HG02642 (cell line): ENCODE measurements around the gene FALEC.
"Not testable (repeated sequence)": the region's sequence is repeated elsewhere in the genome, so short reads cannot be mapped to it uniquely, and the experiment has no call there.

Source experiments
- ATAC-seq: cut with Tn5 transposase; IDR thresholded peaks from one replicate; pipeline ENCODE4 v1.9.1; 2021; ENCODE audit warnings: mild to moderate bottlenecking; ENCODE audit not compliant: unreplicated experiment, poor library complexity

FALEC gene

DNA sequence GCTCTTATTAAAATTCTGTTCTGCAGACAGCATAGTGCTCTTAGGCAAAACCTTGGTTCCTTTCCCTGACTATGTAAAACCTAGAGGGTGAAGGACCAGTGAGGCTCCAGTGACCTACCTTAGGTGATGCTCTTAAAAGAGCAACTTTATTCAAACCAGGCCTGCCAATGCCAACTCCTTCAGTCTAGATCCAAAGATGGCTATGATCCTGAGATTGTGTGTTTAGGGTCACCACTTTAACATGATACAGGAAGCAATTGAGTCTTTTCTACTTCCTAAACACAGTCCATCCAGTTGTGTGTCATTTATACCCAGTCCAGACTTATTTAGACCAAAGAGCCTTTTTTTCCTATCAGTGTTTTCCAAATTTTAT is 53.0 kb downstream of the FALEC start:
- no peak for ATAC-seq

DNA sequence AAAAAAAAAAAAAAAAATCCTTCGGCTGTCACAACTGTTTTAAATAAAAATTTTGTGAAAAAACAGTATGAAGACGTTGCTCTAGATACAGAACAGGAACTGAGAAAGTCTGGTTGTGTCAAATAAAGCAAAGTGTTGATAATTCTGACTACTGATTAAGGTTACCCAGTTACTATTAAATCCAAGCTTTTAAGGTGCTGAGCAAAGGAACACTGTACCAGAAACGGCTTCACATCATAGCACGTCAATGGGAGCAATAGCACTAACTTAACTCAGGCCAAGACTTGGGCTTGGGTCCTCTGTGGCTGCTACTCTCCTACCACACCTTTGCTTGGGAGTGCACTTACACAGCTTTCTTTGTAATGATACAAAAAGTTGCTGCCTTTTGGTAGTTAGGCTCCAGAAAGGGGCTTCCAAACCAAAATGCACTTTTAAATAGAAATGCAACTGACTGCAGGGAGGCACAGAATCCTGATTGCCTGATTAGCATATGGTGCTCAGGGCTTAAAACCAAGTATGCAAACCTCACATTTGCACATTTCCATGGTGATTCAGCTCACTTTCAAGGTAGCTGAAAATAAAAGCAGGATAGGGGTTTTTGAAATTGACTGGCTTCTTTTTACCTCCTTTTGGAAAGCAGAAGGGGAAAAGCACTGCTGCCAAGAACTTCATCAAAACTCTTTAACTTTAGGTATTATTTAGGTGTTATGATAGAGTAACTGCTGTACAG is 57.5 kb downstream of the FALEC start:
- no peak for ATAC-seq

DNA sequence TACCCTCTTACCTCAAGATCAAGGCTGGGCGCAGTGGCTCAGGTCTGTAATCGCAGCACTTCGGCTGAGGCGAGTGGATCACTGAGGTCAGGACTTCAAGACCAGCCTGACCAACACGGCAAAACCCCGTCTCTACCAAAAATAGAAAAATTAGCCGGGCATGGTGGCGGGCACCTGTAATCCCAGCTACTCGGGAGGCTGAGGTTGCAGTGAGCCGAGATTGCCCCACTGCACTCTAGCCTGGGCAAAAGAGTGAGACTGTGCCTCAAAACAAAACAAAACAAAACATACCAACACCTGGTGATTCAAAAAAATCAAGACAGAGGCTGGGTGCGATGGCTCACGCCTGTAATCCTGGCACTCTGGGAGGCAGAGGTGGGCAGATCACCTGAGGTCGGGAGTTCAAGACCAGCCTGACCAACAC is 58.1 kb downstream of the FALEC start:
- ATAC-seq, result not testable (repeated sequence)

DNA sequence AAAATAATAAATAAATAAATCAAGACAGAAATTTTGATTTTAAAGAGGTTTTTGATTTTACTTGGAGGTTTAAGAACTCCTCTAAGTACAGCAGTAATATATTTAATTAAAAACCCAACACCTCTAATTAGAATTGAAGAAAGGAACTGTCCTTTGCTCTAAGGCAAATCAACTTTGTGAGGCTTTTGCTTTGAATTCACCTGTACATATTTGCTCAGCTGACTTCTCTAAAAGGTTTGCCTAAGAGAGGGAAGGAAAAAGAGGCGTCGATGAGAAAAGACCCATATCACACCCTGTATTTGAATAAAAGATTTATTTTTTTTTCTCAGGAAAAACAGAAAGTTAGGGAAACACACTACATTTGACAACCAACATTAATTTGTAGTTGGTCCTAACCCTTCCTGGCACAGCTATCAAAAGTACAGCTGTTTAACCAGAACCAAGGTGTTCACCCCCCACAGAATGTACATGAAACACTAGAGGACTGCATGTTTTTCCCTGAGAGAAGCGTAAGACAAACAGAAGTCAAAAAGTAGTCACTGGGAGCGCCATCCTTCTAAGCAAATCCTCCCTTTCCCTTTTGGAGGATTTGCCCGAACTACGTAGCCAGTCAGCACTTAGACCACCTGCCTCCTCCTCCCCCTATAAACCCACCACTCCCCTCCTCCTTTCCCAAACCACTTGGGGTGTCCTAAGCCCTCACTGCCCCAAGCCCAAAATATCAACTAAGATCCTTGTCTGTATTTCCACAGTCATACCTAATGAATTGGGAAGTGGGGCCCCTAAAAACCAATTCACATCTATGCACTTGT is 58.9 kb downstream of the FALEC start:
- no peak for ATAC-seq

DNA sequence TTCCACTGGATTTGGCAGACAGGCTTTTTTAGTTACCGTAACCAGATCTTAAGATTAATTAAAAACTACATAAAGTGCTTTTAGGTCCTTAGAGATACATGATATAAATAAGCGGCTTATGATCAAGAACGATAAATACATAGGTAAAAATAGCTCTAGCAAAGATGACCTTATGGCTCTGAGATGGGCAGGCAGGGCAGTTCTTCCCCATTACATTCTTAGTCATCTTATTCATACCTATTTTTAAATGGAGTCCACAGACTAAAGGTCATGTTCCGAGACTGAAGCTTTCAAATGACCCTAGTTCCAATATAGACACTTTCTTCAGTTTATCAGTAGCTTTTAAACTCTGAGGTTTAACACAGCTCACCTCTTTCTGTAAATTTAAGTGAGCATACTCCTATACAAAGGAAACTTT is 59.5 kb downstream of the FALEC start:
- no peak for ATAC-seq

DNA sequence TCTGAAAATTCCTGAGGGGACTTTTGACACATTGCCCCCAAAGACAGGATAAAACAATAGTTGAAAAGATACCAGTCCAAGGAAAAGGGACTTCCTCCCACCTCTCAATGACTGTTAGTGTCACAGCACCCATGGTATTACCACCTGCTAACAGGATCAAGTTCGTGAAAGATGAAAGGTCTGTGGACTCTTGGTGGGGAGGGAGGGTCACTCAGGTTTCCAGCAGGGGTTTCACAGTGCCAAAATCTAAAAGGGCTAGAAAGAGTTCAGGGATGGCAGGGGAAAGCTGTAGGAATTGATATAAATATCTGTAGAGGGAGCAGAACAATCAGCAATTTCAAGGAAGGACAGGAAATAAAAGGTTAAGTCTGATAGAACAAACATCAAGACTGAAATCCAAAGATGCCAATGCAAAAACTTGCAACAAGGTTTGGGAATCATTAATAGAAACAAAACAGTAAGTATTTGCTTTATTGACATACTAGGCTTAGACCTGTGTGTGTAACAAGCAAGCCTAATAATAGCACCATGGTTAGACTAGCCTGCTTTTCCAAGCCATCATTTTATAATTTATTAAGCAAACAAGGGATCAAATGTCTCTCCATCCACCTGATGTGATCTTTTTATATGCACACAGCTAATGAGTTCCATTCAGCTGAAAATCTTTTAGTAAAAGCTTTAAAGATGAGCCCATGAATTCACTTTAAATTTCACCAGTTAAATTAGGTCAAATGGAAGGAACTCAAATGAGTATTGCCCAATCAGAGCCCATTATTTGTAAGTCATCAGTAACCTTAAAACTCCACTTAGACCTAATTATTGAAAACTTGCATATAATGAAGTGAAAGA is 60.2 kb downstream of the FALEC start:
- ATAC-seq, result no peak

DNA sequence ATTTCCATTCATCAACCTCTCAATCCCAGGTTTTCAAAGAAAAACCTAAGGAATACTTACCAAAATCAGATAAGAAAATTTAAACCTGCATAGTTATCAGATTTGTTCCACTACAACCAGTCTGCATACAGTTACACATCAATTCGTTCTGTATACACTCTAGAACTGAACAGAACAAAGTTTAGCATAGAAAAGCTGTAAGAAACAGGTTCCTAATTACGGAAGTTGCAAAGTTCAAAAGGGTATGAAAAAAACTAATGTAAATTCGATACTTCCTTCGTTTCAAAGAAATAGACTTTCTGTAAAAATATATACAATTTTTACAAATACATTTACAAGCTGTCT is 60.8 kb downstream of the FALEC start:
- no peak for ATAC-seq

DNA sequence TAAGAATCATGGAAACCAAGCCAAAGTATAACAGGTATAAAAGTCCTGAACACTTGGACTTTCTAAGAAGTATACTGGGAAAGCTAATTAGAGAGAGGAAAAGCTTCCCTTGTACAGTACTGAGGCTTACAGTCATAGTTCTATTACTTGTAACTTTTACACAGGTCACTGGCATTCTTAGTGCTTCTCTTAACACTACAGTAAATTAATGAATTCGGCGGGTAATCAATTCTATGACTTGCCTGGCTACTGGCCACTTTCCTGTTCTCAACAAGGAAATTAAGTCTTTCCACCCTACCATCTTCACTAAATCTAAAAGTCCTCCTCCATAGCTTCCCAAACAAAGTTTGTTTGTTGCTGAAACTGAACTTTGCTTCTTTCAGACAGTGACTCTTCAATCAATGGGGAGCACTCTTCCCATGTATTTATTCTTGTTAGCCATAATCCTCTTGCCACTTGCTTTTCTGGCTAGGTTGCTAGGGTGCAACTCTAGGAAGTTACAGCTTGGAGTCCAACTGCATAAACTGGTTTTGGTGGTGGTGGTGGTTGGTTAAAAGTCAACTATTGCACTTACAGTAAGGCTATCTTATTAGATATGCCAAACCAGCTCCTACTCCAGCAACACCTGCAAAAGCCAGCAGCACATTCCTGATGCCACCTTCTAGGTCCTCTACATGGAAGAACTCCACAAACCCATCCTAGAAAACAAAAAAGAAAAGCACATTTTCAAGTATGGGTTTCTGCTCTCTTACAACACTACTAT is 61.4 kb downstream of the FALEC start:
- no peak for ATAC-seq

DNA sequence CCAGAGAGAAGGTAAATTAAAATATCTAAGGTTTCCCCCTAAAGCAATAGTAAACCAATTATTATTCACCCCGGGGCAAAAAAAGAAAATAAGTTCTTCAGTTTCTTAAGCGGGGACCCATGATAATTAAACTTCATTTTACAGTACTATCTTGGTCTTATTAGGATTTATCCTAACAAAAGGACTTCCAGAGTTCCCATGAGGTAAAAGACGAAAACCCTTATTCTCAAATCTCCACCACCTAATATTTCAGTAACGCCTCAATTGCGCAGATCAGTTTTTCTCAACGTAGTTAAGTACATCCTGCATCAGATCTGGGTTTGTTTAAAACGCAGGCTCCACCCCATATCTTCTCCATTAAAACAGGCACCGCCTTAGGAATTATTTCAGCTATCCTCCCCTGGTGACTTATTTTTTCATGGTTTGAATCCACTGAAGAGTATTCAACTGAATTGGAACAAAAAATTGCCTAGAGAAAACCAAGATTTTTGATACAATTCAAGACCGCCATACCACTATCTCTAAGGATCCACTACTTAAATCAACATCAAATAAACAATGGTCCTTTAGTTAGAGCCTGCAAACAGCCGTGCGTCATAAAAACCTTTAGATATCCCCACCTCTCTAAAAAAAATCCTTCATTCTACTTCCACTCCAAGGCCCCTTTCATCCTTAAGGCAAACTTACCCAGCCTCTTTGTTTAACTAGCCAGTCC is 62.2 kb downstream of the FALEC start:
- ATAC-seq, result no peak

DNA sequence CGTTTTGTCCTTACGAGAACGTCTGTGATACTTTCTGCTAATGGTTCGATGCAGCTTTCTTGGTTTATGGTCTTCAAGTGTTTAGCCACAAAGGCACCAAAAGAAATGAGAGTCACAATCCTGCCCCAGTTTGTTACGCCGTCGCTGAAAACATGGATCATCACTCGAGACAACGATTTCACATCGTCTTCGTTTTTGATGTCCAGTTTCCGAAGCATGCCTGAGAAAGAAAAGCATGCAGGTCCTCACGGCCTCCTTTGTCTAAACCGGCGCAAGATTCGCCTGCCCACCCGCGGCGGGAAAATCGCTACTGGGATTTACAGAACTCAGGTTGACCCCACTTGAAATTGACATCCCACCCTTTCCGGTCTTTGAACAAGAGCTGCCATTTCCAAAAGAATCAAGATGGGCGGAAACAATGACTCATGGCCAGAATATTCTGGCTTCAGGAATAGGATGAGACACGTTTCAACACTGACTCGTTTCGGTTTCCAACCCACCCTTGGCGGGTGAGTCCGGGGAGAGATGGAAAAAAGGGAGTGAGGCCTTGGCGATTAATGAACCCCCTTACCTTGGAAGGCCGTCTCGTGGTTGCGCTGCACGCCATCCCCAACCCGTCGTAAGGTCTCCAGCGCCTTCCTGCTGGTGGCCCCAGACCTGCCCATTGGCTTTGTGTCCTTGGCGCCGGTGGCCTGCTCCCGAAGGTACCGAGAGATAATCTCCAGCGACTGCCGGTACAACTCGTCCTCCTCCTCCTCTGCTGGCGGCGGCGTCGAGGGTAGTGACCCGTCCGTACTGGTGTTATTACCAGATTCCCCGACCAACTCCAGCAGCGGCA is 62.9 kb downstream of the FALEC start:
- no peak for ATAC-seq

DNA sequence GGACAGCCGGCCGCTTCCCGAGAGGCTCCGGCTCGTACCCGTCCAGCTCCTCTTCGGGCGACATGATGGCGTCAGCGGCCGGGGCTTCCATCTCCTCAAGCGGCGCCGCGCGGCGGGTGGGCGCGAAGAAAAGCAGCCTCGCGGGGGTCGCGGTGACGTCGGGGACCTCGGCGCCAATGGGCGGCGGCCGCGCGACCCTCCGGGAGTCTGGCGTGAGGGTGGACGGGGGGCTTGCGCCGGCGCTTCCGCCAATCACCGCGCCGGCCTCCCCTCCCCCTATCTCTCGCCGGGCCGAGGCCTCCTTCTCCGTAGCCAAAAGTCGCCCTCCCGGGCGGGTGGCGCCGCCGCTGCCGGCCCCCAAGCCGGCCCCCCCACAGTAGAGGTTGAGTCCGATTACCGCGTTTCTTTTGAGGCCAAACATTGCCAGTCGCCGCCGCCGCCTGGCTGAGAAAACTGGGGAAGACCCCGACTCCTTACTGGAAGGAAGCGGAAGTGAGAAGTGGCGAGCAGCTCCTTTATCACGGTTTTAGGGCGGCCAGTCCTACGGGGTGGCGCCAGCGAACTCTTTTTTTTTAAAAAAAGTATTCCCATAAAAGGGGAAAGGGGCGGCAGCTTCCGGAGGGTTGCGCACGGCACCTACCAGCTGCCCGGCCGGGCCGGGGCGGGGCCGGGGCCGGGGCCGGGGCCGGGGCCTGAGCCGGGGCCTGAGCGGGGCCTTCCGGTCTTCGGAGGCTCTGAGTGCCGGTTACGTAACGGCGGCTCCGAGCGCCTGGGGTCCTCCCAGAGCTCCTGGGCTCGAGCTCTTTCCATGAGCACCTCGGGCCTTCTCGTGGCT is 63.8 kb downstream of the FALEC start, which contains the start of gene MCL1:
TSS of gene MCL1 (minus strand) at position 501 of the 835 bp plus-strand sequence. CDS start at position 421, 80 bp downstream.
- ATAC-seq, result peak; percentile 90

DNA sequence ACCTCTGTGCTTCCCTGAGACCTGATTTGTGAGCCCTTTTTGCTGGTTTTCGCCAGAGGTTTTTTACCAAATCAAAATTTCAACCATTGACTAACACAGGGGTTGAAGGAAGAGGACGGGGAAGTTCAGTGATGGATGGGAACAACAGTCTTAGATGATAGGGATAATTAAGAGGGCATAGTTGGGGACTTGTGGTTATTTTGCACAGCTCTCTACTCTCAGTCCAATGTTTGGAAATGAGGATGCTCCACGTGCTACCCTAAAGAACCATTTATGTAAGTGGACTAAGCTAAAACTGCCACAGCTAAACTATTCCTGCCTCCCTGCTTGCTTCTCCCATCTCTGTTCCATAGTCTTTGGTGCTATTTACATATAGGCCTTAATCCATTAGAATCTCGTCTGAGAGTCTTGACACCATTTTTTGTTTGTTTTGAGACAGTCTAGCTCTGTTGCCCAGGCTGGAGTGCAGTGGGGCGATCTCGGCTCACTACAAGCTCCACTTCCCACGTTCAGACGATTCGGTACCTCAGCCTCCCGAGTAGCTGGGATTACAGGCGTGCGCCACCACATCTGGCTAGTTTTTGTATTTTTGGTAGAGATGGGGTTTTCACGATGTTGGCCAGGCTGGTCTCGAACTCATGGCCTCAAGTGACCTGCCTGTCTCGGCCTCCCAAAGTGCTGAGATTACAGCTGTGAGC is 64.5 kb downstream of the FALEC start:
- no peak for ATAC-seq

DNA sequence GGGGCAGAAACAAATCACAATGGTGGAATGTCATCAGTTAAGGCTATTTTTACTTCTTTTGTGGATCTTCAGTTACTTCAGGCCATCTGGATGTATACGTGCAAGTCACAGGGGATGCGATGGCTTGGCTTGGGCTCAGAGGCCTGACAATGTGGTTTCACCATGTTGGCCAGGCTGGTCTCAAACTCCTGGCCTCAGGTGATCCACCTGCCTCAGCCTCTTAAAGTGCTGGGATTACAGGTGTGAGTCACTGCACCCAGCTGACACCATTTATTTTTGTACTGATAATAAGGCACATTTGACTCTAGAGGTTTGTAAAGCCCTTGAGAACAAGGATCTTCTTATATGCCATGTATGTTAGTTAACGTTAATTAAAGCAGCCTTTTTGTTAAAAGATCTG is 65.4 kb downstream of the FALEC start:
- ATAC-seq, result not testable (repeated sequence)

DNA sequence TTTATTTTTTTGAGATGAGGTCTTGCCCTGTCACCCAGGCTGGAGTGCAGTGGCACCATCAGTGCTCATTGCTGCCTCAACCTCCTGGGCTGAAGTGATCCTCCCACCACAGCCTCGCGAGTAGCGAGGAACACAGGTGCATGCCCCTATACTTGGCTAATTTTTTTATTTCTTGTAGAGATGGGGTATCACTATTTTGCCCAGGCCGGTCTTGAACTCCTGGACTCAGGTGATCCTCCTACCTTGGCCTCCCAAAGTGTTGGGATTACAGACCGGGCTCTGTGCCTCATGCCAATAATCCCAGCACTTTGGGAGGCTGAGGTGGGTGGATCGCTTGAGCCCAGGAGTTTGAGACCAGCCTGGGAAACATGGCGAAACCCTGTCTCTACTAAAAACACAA is 65.9 kb downstream of the FALEC start:
- not testable (repeated sequence) for ATAC-seq

DNA sequence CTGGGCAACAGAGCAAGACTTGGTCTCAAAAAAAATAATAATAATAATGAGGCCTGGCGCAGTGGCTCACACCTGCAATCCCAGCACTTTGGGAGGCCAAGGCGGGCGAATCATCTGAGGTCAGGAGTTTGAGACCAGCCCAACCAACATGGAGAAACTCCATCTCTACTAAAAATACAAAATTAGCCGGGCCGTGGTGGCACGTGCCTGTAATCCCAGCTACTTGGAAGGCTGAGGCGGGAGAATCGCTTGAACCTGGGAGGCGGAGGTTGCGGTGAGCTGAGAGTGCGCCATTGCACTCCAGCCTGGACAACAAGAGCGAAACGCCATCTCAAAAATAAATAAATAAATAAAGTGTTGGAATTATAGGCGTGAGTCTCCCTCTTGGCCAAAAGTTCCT is 66.4 kb downstream of the FALEC start:
- not testable (repeated sequence) for ATAC-seq

DNA sequence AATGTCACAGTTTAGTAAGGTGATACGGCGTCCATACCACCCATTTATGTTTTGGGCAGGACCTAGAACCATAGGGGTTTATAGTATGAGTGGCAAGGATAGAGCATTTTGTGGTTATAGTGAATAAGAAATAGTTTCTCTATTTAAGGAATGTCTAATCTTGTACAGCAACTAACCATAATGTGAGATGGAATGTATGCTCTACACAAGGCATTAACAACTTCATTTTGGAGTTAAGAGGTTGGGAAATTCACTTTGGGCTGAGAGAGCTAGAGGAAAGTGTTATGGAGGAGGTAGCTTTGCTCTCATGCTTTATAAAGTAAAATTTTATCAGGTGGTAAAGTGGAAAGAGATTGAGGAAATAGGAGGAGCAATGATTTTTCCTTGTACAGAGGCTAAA is 66.8 kb downstream of the FALEC start:
- no peak for ATAC-seq
